OCI-LY7 (cell line): ENCODE results near the gene GLB1L. TPM values are rescaled to one million over a fixed set of nuclear protein-coding genes. Genes with fewer than 3 reads are reported as not detected.

ENCODE experiments used
- BruUV-seq: library from RNA; stranded (reverse); fragments of 400-500 nt; replicated peaks from 2 replicates; lab custom pipeline; 2021; lab: Mats Ljungman, UMichigan
- CTCF ChIA-PET: fragments of 300-600 bp; sonication (Branson Sonifier 250); formaldehyde crosslinking; loops from one replicate; lab custom pipeline; 2022; ENCODE audit warnings: antibody characterized with exemption; ENCODE audit not compliant: unreplicated experiment; lab: Charles Lee
- POLR2A ChIA-PET: fragments of 300-600 bp; sonication (Branson Sonifier 250); formaldehyde crosslinking; loops from one replicate; lab custom pipeline; 2022; ENCODE audit warnings: antibody characterized with exemption; lab: Charles Lee
- DNase-seq: peaks from one replicate; pipeline ENCODE4 v3.0.0-alpha.2; 2015; ENCODE audit warnings: low spot score
- H2AFZ ChIP-seq: fragments of 200-600 bp; sonication (generic), shearing (Covaris generic); 2 replicates; pipeline ENCODE4 v1.6.1; 2014; ENCODE audit warnings: mild to moderate bottlenecking, antibody characterized with exemption, low read length, moderate library complexity
- H3K27ac ChIP-seq: fragments of 200-600 bp; sonication (generic); 2 replicates; pipeline ENCODE4 v1.5.1; 2014; ENCODE audit warnings: mixed run types, low read depth, mild to moderate bottlenecking, moderate library complexity, low read length, inconsistent platforms; ENCODE audit not compliant: poor library complexity, severe bottlenecking
- H3K36me3 ChIP-seq: fragments of 200-600 bp; sonication (generic); 2 replicates; pipeline ENCODE4 v1.6.1; 2014; ENCODE audit warnings: mild to moderate bottlenecking, antibody characterized with exemption, low read length, moderate library complexity, mixed read lengths; ENCODE audit not compliant: insufficient read depth
- H3K4me1 ChIP-seq: fragments of 200-600 bp; sonication (generic); 2 replicates; pipeline ENCODE4 v1.5.1; 2014; ENCODE audit warnings: mild to moderate bottlenecking, low read length; ENCODE audit not compliant: insufficient read depth, poor library complexity, severe bottlenecking
- H3K4me2 ChIP-seq: fragments of 200-600 bp; sonication (generic); 2 replicates; pipeline ENCODE4 v1.6.1; 2014; ENCODE audit warnings: mild to moderate bottlenecking, low read length
- H3K4me3 ChIP-seq: fragments of 200-600 bp; sonication (generic); 2 replicates; pipeline ENCODE4 v1.5.1; 2014; ENCODE audit warnings: mild to moderate bottlenecking, low read depth, low read length; ENCODE audit not compliant: poor library complexity, severe bottlenecking
- H3K79me2 ChIP-seq: fragments of 200-600 bp; sonication (generic); 2 replicates; pipeline ENCODE4 v1.6.1; 2016; ENCODE audit warnings: low read depth, mild to moderate bottlenecking, low read length, moderate library complexity, mixed read lengths; ENCODE audit not compliant: insufficient read depth
- H3K9me2 ChIP-seq: fragments of 200-600 bp; sonication (generic); 2 replicates; pipeline ENCODE4 v1.6.1; 2016; ENCODE audit warnings: mild to moderate bottlenecking, low read length, mixed read lengths; ENCODE audit not compliant: insufficient read depth
- H3K9me3 ChIP-seq: fragments of 200-600 bp; sonication (generic); 2 replicates; pipeline ENCODE4 v1.6.1; 2014; ENCODE audit warnings: mild to moderate bottlenecking, mixed run types, low read length, mixed read lengths
- H4K20me1 ChIP-seq: fragments of 200-600 bp; sonication (generic); 2 replicates; pipeline ENCODE4 v1.6.1; 2014; ENCODE audit warnings: mild to moderate bottlenecking, antibody characterized with exemption, low read length, moderate library complexity, mixed read lengths; ENCODE audit not compliant: insufficient read depth
- CTCF ChIP-seq: fragments of 200-600 bp; sonication (generic); conservative IDR thresholded peaks from 2 replicates; pipeline ENCODE4 v1.5.1; 2014; ENCODE audit warnings: mild to moderate bottlenecking, antibody characterized with exemption, low read length, moderate library complexity, mixed read lengths
- EZH2phosphoT487 ChIP-seq: fragments of 200-600 bp; sonication (generic); IDR thresholded peaks from 2 replicates; pipeline ENCODE4 v1.6.1; 2018; ENCODE audit warnings: low read depth, borderline replicate concordance, mild to moderate bottlenecking, mixed run types, antibody characterized with exemption, low read length, moderate library complexity, mixed read lengths
- intact Hi-C: fragments of 100-400 bp; cut with micrococcal nuclease; formaldehyde crosslinking; loops from one replicate; pipeline ENCODE4 v1.10.0; 2022; ENCODE audit not compliant: unreplicated experiment
- total RNA-seq, 2 experiments: library from RNA; depleted of rRNA in 1 of 2; stranded (reverse); fragments of >200 nt in 1 of 2; shearing (Covaris generic) in 1 of 2; gene quantifications; 2 replicates each; pipeline ENCODE4 v1.2.3, GENCODE V29; 2014 to 2022

GLB1L gene
- total RNA-seq, 2 experiments from 2014 or later = 6.9 to 8.6 TPM

GRCh38 chr2:219252570-219252899 is 7.3 kb upstream of the GLB1L start:
- Histone ChIP-seq H3K79me2 (peaks cover 41% of the 10 kb centered on the region), H2AFZ (no peak overlapping the region), H3K4me1 (peaks cover 62% of the 10 kb centered on the region), H3K27ac (peak overlapping the region; percentile 96), H3K4me2 (peak overlapping the region; percentile 93), H3K4me3 (peak overlapping the region; percentile 87), H3K9me3 (no peaks in the 10 kb centered on the region), H3K9me2 (no peaks in the 10 kb centered on the region), H4K20me1 (no peaks in the 10 kb centered on the region), H3K36me3 (peaks cover 44% of the 10 kb centered on the region)
- intact Hi-C loops = loop anchor here (2.0 to 10.0 kb wide), 2 partner anchors 76 to 358 kb away; partner anchors contain the start of gene CNPPD1
- no TSS peak for BruUV-seq
- no peak for DNase-seq
- TF ChIP-seq EZH2phosphoT487 (no peak), CTCF (no peak)
- ChIA-PET POLR2A (interaction anchor here (0.6 to 2.3 kb wide), 13 partner anchors 8 to 689 kb away, joined by 3 to 8 read pairs (median 3); partner anchors contain the start of genes ANKZF1, ATG9A, CNPPD1 and DNAJB2), CTCF (interaction anchor here (2.6 kb wide), 1 partner anchor 25 kb away, joined by 7 read pairs; the partner anchor contains the start of gene DNAJB2)

- Histone ChIP-seq H3K9me2 (no peaks in the 10 kb centered on the region), H2AFZ (no peak overlapping the region), H3K79me2 (peaks cover 44% of the 10 kb centered on the region), H3K4me3 (peak overlapping the region; percentile 87), H3K36me3 (peaks cover 48% of the 10 kb centered on the region), H3K27ac (peak overlapping the region; percentile 96), H3K4me2 (peak overlapping the region; percentile 93), H3K4me1 (peaks cover 66% of the 10 kb centered on the region), H3K9me3 (no peaks in the 10 kb centered on the region), H4K20me1 (no peaks in the 10 kb centered on the region)
- POLR2A ChIA-PET = interaction anchor here (0.6 to 2.3 kb wide), 7 partner anchors 20 to 180 kb away, joined by 3 to 8 read pairs (median 4); partner anchors contain the start of genes CNPPD1 and DNAJB2
- CTCF ChIA-PET = no interaction called here
- TF ChIP-seq CTCF (0 out of 2 replicates have a peak, but pooled peaks have one; percentile 22), EZH2phosphoT487 (no peak)
- intact Hi-C loops = loop anchor here (2.0 to 10.0 kb wide), 2 partner anchors 75 to 357 kb away; partner anchors contain the start of gene CNPPD1
- no TSS peak for BruUV-seq
- DNase-seq = peak; percentile 27
Measured at GRCh38 chr2:219252084-219252483, 6.8 kb upstream of the GLB1L start.

- peaks cover 71% of the 10 kb centered on the region for H3K4me1 ChIP-seq
- peaks cover 52% of the 10 kb centered on the region for H3K36me3 ChIP-seq
- H4K20me1 ChIP-seq = no peaks in the 10 kb centered on the region
- CTCF ChIA-PET = no interaction called here
- peak overlapping the region; percentile 93 for H3K4me2 ChIP-seq
- intact Hi-C loops = loop anchor here (2.0 to 10.0 kb wide), 2 partner anchors 75 to 357 kb away; partner anchors contain the start of gene CNPPD1
- TF ChIP-seq CTCF (no peak), EZH2phosphoT487 (no peak)
- peaks cover 46% of the 10 kb centered on the region for H3K79me2 ChIP-seq
- no TSS peak for BruUV-seq
- H3K27ac ChIP-seq = peak overlapping the region; percentile 96
- POLR2A ChIA-PET = interaction anchor here (1.7 to 2.3 kb wide), 2 partner anchors 28 to 75 kb away, joined by 5 to 8 read pairs; partner anchors contain the start of genes CNPPD1 and DNAJB2
- peak overlapping the region; percentile 87 for H3K4me3 ChIP-seq
- no peak overlapping the region for H2AFZ ChIP-seq
- H3K9me2 ChIP-seq = no peaks in the 10 kb centered on the region
- no peaks in the 10 kb centered on the region for H3K9me3 ChIP-seq
- DNase-seq = no peak
Measured at GRCh38 chr2:219251656-219252055, 6.4 kb upstream of the GLB1L start.
